ENCODE data around the gene NUBP2. TPM values are rescaled to one million over a fixed set of nuclear protein-coding genes. Genes with fewer than 3 reads are reported as not detected.

NUBP2 gene
- total RNA-seq, 1 donor from 2014 or later: 110 TPM

GRCh38 chr16:1831186-1832075, 48.7 kb downstream of the NUBP2 start:
- no peak for DNase-seq

GRCh38 chr16:1832838-1833454, 50.2 kb downstream of the NUBP2 start:
- DNase-seq: no peak

GRCh38 chr16:1834096-1834495, 51.3 kb downstream of the NUBP2 start:
- no peak for DNase-seq

Other genes with a start within 250 kb of the NUBP2 start
- 97.4 and 107 TPM in 2 replicates for gene TMEM204, start 249.3 kb upstream of the NUBP2 start, total RNA-seq
- gene IFT140, start 170.9 kb upstream of the NUBP2 start, total RNA-seq: 20.7 and 24.8 TPM in 2 replicates
- gene CRAMP1, start 170.6 kb upstream of the NUBP2 start, total RNA-seq: 12.9 and 17.3 TPM in 2 replicates
- gene JPT2, start 104.7 kb upstream of the NUBP2 start, total RNA-seq: 63.0 and 114 TPM in 2 replicates
- gene MAPK8IP3, start 76.8 kb upstream of the NUBP2 start, total RNA-seq: 20.9 and 41.0 TPM in 2 replicates
- 46.6 and 87.3 TPM in 2 replicates for gene NME3, start 11.4 kb upstream of the NUBP2 start, total RNA-seq
- 9.7 and 16.5 TPM in 2 replicates for gene EME2, start 10.2 kb upstream of the NUBP2 start, total RNA-seq
- gene MRPS34, start 9.8 kb upstream of the NUBP2 start, total RNA-seq: 77.1 and 84.7 TPM in 2 replicates
- 57.6 and 82.2 TPM in 2 replicates for gene SPSB3, start 389 bp upstream of the NUBP2 start, total RNA-seq
- not detected in 2 replicates for gene IGFALS, start 10.7 kb downstream of the NUBP2 start, total RNA-seq
- 76.5 and 89.2 TPM in 2 replicates for gene HAGH, start 43.9 kb downstream of the NUBP2 start, total RNA-seq
- gene FAHD1, start 44.2 kb downstream of the NUBP2 start, total RNA-seq: 79.7 and 82.4 TPM in 2 replicates
- gene MEIOB, start 89.2 kb downstream of the NUBP2 start, total RNA-seq: not detected in 2 replicates
- gene HS3ST6, start 135.5 kb downstream of the NUBP2 start, total RNA-seq: not detected in 2 replicates
- 6.6 and 8.1 TPM in 2 replicates for gene MSRB1, start 160.2 kb downstream of the NUBP2 start, total RNA-seq
- not detected in 2 replicates for gene RPL3L, start 171.7 kb downstream of the NUBP2 start, total RNA-seq
- 107 and 149 TPM in 2 replicates for gene NDUFB10, start 176.6 kb downstream of the NUBP2 start, total RNA-seq
- 1,669 and 1,784 TPM in 2 replicates for gene RPS2, start 181.9 kb downstream of the NUBP2 start, total RNA-seq
- gene RNF151, start 183.9 kb downstream of the NUBP2 start, total RNA-seq: not detected in 2 replicates
- 46.1 and 71.8 TPM in 2 replicates for gene TBL3, start 189.1 kb downstream of the NUBP2 start, total RNA-seq
- 0.34 TPM in 1 of 2 replicates, not detected in the other for gene NOXO1, start 198.5 kb downstream of the NUBP2 start, total RNA-seq
- 9.0 and 13.4 TPM in 2 replicates for gene GFER, start 201.2 kb downstream of the NUBP2 start, total RNA-seq
- gene SYNGR3, start 207.0 kb downstream of the NUBP2 start, total RNA-seq: 1.6 and 2.4 TPM in 2 replicates
- 19.1 and 28.2 TPM in 2 replicates for gene ZNF598, start 226.9 kb downstream of the NUBP2 start, total RNA-seq
- 0.17 and 1.2 TPM in 2 replicates for gene NPW, start 236.8 kb downstream of the NUBP2 start, total RNA-seq
- 33.5 and 79.6 TPM in 2 replicates for gene NHERF2, start 243.9 kb downstream of the NUBP2 start, total RNA-seq